ENCODE results near the gene SLC15A1.

Gene SLC15A1

DNA sequence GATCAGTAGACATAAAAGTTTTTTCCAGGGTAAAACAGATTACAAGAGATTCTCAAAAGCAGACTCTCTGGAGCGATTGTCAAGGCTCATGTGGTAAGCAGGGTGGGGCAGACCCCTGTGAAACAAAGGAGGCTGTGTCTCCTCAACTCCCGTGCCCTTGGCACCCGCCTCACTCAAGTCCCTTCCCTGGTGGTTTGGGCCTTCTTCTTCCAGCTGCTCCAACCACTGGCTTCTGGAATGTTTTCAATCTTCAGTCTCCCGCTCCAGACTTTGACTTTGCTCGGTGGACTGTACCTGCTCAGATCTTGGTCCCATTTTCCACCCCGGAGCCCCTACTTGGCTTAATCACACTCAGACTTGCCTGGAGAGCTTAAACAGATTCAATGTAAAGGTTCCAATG, 100.7 kb downstream of the SLC15A1 start:
- no peak overlapping the region for H3K4me3 ChIP-seq (replicated peaks; ENCODE audit: low read depth, low read length)
- no peak for DNase-seq (ENCODE audit: low read depth)
- TF ChIP-seq, protein P1, sequence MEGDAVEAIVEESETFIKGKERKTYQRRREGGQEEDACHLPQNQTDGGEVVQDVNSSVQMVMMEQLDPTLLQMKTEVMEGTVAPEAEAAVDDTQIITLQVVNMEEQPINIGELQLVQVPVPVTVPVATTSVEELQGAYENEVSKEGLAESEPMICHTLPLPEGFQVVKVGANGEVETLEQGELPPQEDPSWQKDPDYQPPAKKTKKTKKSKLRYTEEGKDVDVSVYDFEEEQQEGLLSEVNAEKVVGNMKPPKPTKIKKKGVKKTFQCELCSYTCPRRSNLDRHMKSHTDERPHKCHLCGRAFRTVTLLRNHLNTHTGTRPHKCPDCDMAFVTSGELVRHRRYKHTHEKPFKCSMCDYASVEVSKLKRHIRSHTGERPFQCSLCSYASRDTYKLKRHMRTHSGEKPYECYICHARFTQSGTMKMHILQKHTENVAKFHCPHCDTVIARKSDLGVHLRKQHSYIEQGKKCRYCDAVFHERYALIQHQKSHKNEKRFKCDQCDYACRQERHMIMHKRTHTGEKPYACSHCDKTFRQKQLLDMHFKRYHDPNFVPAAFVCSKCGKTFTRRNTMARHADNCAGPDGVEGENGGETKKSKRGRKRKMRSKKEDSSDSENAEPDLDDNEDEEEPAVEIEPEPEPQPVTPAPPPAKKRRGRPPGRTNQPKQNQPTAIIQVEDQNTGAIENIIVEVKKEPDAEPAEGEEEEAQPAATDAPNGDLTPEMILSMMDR (IDR thresholded peaks at IDR 0.05; ENCODE audit: low read length, missing control alignments), result no peak

GRCh38 chr13:98650396-98651107, 101.9 kb downstream of the SLC15A1 start:
- TF ChIP-seq, protein P1 (IDR thresholded peaks at IDR 0.05; ENCODE audit: low read length, missing control alignments), result no peak
- H3K4me3 ChIP-seq (replicated peaks; ENCODE audit: low read depth, low read length), result no peak overlapping the region
- no peak for DNase-seq (ENCODE audit: low read depth)

DNA sequence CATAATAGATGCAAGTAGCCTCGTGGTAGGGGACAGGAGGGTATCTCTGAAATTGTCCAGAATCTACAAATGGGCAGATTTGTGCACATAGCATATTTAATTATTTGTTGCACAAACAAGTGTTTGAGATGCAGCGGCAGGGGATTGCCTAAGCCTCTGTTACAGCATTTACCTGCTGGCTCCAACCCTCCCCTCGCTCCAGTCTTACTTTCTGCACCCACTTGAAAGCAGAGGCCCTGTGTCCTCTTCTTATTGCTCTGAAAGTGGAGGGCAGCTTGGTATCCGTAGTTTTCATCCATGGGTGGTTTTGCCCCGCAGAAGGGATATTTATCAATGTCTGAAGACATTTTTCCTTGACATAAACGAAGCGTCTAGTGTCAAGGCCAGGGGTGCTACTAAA, 102.6 kb downstream of the SLC15A1 start:
- no peak for DNase-seq (ENCODE audit: low read depth)
- no peak overlapping the region for H3K4me3 ChIP-seq (replicated peaks; ENCODE audit: low read depth, low read length)
- TF ChIP-seq, protein P1 (IDR thresholded peaks at IDR 0.05; ENCODE audit: low read length, missing control alignments), result no peak

GRCh38 chr13:98648686-98649085, 103.8 kb downstream of the SLC15A1 start:
- H3K4me3 ChIP-seq (replicated peaks; ENCODE audit: low read depth, low read length), result no peak overlapping the region
- no peak for DNase-seq (ENCODE audit: low read depth)
- TF ChIP-seq, protein P1 (IDR thresholded peaks at IDR 0.05; ENCODE audit: low read length, missing control alignments), result no peak

GRCh38 chr13:98648141-98648540, 104.3 kb downstream of the SLC15A1 start:
- TF ChIP-seq, protein P1 (IDR thresholded peaks at IDR 0.05; ENCODE audit: low read length, missing control alignments), result no peak

DNA sequence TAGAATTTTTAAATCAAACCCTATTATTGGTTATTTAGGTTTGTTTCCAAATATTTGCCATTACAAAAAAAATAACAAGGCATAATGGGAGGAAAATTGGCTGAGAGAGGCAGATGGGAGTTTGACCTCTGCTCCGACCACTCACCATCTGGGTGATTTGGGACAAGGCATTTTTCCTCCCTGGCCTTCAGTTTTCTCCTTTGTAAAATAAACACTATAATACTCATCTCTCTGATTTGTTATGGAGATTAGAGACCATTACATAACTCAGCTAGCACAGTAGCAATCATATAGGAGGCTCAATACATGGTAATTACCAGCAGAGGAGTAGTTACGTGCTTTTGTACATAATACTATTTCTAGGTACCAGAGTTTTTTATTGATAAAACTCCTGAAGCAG, 105.4 kb downstream of the SLC15A1 start:
- no peak for DNase-seq (ENCODE audit: low read depth)
- H3K4me3 ChIP-seq (replicated peaks; ENCODE audit: low read depth, low read length), result no peak overlapping the region
- TF ChIP-seq, protein P1 (IDR thresholded peaks at IDR 0.05; ENCODE audit: low read length, missing control alignments), result no peak

More at GRCh38 chr13:98648141-98648540, 104.3 kb downstream of the SLC15A1 start:
- H3K4me3 ChIP-seq (replicated peaks; ENCODE audit: low read depth, low read length), result no peak overlapping the region
- DNase-seq (ENCODE audit: low read depth), result no peak

- H3K4me3 ChIP-seq (replicated peaks; ENCODE audit: low read depth, low read length), result no peak overlapping the region
- TF ChIP-seq, protein P1 (IDR thresholded peaks at IDR 0.05; ENCODE audit: low read length, missing control alignments), result no peak
- DNase-seq (ENCODE audit: low read depth), result no peak
Observed at GRCh38 chr13:98643479-98643878, 109.0 kb downstream of the SLC15A1 start.

All from fibroblast of pulmonary artery (primary cell).